HepG2 (cell line): ENCODE measurements around the gene SLC35B1. TPM values are rescaled to one million over a fixed set of nuclear protein-coding genes. Genes with fewer than 3 reads are reported as not detected.

Experiments used
- AGO2 ChIP-seq: fragments of 200-400 bp; formaldehyde crosslinking; optimal IDR thresholded peaks from 2 replicates; pipeline ENCODE3; 2017; ENCODE audit warnings: mild to moderate bottlenecking, low read depth, low read length, moderate library complexity
- CENPT ChIP-seq: sonication (generic); formaldehyde crosslinking; IDR thresholded peaks from 2 replicates; pipeline ENCODE4 v1.8.0; 2022; ENCODE audit warnings: low read depth, mild to moderate bottlenecking, moderate library complexity, missing genetic modification reagents
- CSRNP2 ChIP-seq: sonication (generic); formaldehyde crosslinking; conservative IDR thresholded peaks from 2 replicates; pipeline ENCODE4 v1.8.0; 2022; ENCODE audit warnings: low read depth, missing genetic modification reagents
- EZH2 ChIP-seq: conservative IDR thresholded peaks from 2 replicates; pipeline ENCODE4 v1.6.1; 2012; ENCODE audit warnings: mild to moderate bottlenecking, low read depth, low read length, moderate library complexity
- FOXA1 ChIP-seq, 2 experiments: fragments of 450-650 bp in 1 of 2; sonication (generic) in 1 of 2; formaldehyde crosslinking in 1 of 2; IDR thresholded peaks; 2 replicates each; pipeline versions ENCODE4 v1.4.0 to v1.6.1; 2016 to 2020; ENCODE audit warnings: missing genetic modification reagents in 1 of 2
- HNRNPK ChIP-seq: fragments of 200-400 bp; formaldehyde crosslinking; IDR thresholded peaks from 2 replicates; pipeline ENCODE4 v1.6.1; 2018; ENCODE audit warnings: low read length, low read depth, moderate library complexity, mild to moderate bottlenecking; ENCODE audit not compliant: poor library complexity, severe bottlenecking
- MAF1 ChIP-seq: sonication (generic); formaldehyde crosslinking; IDR thresholded peaks from 2 replicates; pipeline ENCODE4 v1.5.0; 2020; ENCODE audit warnings: missing genetic modification reagents, borderline replicate concordance
- MNT ChIP-seq: fragments of 450-650 bp; IDR thresholded peaks from 2 replicates; pipeline ENCODE4 v1.6.1; 2016
- SOX5 ChIP-seq: IDR thresholded peaks from 2 replicates; pipeline ENCODE4 v1.6.1; 2016; ENCODE audit warnings: borderline replicate concordance
- TAF15 ChIP-seq: fragments of 200-400 bp; formaldehyde crosslinking; IDR thresholded peaks from one replicate; pipeline ENCODE4 v1.6.1; 2018; ENCODE audit warnings: mild to moderate bottlenecking, low read depth, low read length; ENCODE audit not compliant: poor library complexity, severe bottlenecking
- ZBTB4 ChIP-seq: sonication (generic); formaldehyde crosslinking; IDR thresholded peaks from 2 replicates; pipeline ENCODE4 v1.4.0; 2020; ENCODE audit warnings: missing genetic modification reagents, mild to moderate bottlenecking, borderline replicate concordance
- ZFYVE20 ChIP-seq: sonication (generic); formaldehyde crosslinking; IDR thresholded peaks from 2 replicates; pipeline ENCODE4 v1.8.0; 2023; ENCODE audit warnings: low read depth, mild to moderate bottlenecking, moderate library complexity, missing genetic modification reagents, borderline replicate concordance
- ZGPAT ChIP-seq: IDR thresholded peaks from 2 replicates; pipeline ENCODE4 v1.6.1; 2016; ENCODE audit warnings: mild to moderate bottlenecking
- ZMYM4 ChIP-seq: sonication (generic); formaldehyde crosslinking; IDR thresholded peaks from 2 replicates; pipeline ENCODE4 v1.8.1; 2023; ENCODE audit warnings: mild to moderate bottlenecking, missing genetic modification reagents
- ZNF235 ChIP-seq: sonication (generic); formaldehyde crosslinking; IDR thresholded peaks from 2 replicates; pipeline ENCODE4 v1.8.1; 2023; ENCODE audit warnings: mild to moderate bottlenecking, missing genetic modification reagents, borderline replicate concordance
- ZNF282 ChIP-seq: fragments of 450-650 bp; IDR thresholded peaks from 2 replicates; pipeline ENCODE4 v1.6.1; 2018; ENCODE audit not compliant: partially characterized antibody
- ZNF326 ChIP-seq: sonication (generic); formaldehyde crosslinking; IDR thresholded peaks from 2 replicates; pipeline ENCODE4 v1.4.0; 2020; ENCODE audit warnings: missing genetic modification reagents, borderline replicate concordance
- ZNF556 ChIP-seq: sonication (generic); formaldehyde crosslinking; IDR thresholded peaks from 2 replicates; pipeline ENCODE4 v1.4.0; 2020; ENCODE audit warnings: mild to moderate bottlenecking, missing genetic modification reagents, borderline replicate concordance
- ZNF614 ChIP-seq: IDR thresholded peaks from 2 replicates; pipeline ENCODE4 v1.6.1; 2018; ENCODE audit warnings: missing biosample characterization, missing genetic modification reagents, inconsistent platforms, borderline replicate concordance
- ZSCAN12 ChIP-seq: sonication (generic); formaldehyde crosslinking; IDR thresholded peaks from 2 replicates; pipeline ENCODE4 v1.9.0; 2021; ENCODE audit warnings: mild to moderate bottlenecking, missing genetic modification reagents
- polyA plus RNA-seq, 8 experiments: library from polyadenylated mRNA; depleted of rRNA in 3 of 8; stranded (reverse) in 7 of 8; unstranded in 1 of 8; fragments of >200 nt; fragmentation: Illumina TruSeq in 4 of 8; extraction: Trizol in 4 of 8; gene quantifications; 2 replicates each; pipeline versions ENCODE4 v1.2.1 to v1.2.3, GENCODE V29; 2011 to 2016; ENCODE audit warnings: low read depth in 4 of 8, missing spikeins in 1 of 8, mixed read lengths in 1 of 8; ENCODE audit not compliant: insufficient read depth in 1 of 8
- total RNA-seq, 5 experiments: library from RNA; depleted of rRNA; stranded (reverse); fragments of >200 nt; fragmentation: Illumina TruSeq; extraction: Trizol; gene quantifications; 2 replicates each; pipeline ENCODE4 v1.2.3, GENCODE V29; 2016; ENCODE audit warnings: low read depth in 1 of 5

SLC35B1 gene
- total and polyA plus RNA-seq, 2 of the 13 experiments (the other 11 are each of a cell fraction or from before 2014, with no cell fraction given): 99.6 to 113 TPM

GRCh38 chr17:49707608-49708514, at the start of gene SLC35B1 (continued):
- TF ChIP-seq CSRNP2 (no peak), ZNF235 (CRISPR knock-in tag) (peak; percentile 94), AGO2 (peak; percentile 72), CENPT (no peak), ZSCAN12 (CRISPR knock-in tag) (peak; percentile 55; the same call in 1 of the 2 replicates), TAF15 (no peak), MAF1 (CRISPR knock-in tag) (no peak), ZBTB4 (CRISPR knock-in tag) (no peak; the same call in 1 of the 2 replicates), ZGPAT (CRISPR knock-in tag) (peak; percentile 93), ZMYM4 (CRISPR knock-in tag) (peak; percentile 99), ZNF556 (CRISPR knock-in tag) (peak; percentile 83), ZNF614 (0 out of 2 replicates have a peak, but pooled peaks have one; percentile 83), EZH2 (no peak), ZFYVE20 (CRISPR knock-in tag) (no peak), ZNF326 (CRISPR knock-in tag) (no peak), ZNF282 (no peak), SOX5 (CRISPR knock-in tag) (0 out of 2 replicates have a peak, but pooled peaks have one; percentile 50), MNT (peak; percentile 58), HNRNPK (no peak), FOXA1 (IDR thresholded peaks at IDR 0.05) (no peak), FOXA1 (CRISPR knock-in tag; IDR thresholded peaks at IDR 0.05) (0 out of 2 replicates have a peak, but pooled peaks have one; percentile 24)
